GM19035 (cell line): ENCODE measurements around the gene EFCC1.
"Not testable (repeated sequence)": the region's sequence is repeated elsewhere in the genome, so short reads cannot be mapped to it uniquely, and the experiment has no call there.

ENCODE experiments used
- ATAC-seq: cut with Tn5 transposase; IDR thresholded peaks from one replicate; pipeline ENCODE4 v1.9.1; 2021; ENCODE audit not compliant: unreplicated experiment

Gene EFCC1

DNA sequence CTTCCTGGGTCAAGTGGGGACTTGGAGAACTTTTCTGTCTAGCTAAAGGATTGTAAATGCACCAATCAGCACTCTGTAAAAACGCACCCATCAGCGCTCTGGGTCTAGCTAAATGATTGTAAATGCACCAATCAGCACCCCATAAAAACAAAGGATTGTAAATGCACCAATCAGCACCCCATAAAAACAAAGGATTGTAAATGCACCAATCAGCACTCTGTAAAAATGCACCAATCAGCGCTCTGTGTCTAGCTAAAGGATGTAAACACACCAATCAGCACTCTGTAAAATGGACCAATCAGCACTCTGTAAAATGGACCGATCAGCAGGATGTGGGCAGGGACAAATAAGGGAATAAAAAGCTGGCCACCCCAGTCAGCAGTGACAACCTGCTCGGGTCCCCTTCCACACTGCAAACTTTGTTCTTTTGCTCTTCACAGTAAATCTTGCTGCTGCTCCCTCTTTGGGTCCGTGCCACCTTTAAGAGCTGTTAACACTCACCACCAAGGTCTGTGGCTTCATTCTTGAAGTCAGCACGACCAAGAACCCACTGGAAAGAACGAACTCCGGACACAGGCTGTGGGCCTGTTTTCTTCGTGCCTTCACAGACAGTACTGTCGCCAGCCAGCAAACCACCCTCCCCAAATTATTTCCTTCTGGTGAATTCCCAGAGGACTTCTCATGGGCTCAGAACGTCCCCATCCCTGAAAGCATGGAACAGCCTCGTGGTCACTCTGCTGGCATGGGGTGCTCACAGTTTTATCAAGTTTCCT is 68.4 kb downstream of the EFCC1 start:
- not testable (repeated sequence) for ATAC-seq

DNA sequence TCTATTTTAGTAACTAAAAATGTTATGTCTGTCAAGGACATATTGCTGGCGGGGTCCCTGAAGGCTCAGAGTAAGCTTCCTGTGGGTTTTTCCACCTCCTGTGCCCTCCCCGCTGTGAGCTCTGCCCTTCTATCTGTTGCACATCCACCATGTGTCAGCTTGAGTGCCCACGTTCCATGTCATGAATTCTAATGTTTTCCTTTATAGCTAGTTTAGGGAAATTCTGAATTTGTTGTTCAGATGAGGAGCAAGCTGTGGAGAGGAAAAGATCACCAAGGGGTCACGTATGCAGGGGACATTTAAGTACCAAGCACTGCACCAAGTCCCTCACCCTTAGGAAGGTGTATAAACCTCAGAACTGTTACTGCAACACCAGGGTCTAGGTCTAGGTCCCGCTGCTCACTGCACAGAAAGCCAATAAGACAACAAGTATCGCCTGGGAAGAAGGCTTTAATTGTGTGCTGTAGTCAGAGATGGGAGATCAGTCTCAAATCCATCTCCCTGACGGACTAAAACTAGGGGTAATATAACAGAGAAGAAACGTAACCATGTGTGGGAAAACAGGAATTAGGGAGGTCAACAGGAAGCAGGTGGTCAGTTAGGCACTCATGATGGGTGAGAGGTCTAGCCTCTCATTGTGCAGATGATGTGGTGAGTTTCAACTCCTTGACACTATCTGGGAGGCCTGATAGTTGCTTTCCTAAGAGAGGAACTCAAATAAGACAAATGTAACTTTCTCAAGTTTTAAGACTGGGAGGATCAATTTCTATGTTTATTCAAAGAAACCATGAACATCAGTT is 69.2 kb downstream of the EFCC1 start:
- ATAC-seq: no peak

DNA sequence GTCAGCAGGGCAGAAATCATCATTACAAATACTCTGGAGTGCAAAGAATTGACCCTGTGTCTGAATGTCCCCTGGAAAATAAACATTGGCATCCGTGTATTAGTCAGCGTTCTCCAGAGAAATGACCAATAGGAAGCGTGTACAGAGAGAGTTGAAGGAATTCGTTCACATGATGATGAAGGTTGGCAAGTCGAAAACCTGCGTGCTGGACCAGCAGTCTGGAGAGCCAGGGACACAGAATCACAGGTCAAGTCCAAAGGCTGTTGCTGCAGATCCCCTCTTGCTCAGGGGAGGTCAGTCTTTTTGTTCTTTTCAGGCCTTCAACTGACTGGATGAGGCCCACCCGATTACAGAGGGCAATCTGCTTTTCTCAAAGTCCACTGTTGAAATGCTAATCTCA is 76.1 kb downstream of the EFCC1 start:
- no peak for ATAC-seq

DNA sequence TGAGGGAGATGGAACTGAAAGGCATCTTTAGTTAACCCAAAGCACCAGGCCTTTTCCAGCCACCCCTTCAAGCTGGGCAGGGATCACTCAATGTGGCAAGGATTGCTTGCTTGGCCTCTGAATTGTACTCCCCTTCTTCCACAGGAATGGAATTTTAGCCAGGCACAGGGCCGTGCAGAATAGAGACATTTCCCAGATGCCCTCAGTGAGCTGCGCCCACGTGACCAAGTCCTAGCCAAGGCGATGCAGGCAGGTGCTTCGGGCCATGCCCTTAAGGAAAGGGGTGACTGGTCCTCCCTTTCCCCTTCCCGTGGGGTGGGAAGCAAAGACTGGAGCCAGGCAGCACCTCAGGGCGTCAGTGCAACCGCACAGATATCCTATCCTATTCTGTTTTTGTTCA is 77.4 kb downstream of the EFCC1 start:
- no peak for ATAC-seq

DNA sequence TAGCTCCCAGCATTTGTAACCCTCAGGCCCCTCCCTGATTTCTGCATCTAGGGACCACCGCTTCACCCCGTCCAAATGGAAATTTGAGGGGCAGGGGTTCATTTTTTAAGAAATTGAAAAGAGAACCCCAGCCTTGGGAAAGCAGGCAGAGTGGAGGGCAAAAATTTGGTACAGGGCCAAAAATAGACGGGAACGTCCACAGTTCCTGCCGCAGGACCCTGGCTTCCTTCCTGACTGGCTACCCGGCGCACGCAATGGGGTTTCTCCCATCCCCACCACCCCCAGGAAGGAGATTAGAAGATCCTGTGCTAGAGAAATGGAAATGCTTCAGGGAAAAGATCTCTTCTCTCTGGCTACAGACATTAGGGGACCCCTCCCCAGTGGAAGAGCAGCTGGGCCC is 80.4 kb downstream of the EFCC1 start:
- no peak for ATAC-seq

DNA sequence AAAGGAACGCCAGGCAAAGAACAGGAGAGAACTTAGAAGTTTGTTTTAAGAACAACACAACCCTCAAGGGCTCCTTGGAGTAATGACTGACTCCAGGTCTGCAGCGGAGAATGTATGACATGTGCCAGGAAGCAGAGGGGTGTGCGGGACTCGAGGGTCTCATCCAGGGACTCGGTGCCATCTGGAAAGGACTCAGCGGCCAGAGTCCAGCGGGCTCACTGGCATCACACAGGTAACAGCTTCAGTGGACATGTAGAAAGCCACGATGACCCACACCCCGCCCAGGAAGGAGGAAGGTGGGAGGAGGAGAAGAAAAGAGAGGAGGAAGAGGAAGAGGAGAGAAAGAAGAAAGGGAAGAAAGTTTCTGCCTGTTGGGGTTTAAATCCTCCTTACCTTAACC is 80.9 kb downstream of the EFCC1 start:
- no peak for ATAC-seq

DNA sequence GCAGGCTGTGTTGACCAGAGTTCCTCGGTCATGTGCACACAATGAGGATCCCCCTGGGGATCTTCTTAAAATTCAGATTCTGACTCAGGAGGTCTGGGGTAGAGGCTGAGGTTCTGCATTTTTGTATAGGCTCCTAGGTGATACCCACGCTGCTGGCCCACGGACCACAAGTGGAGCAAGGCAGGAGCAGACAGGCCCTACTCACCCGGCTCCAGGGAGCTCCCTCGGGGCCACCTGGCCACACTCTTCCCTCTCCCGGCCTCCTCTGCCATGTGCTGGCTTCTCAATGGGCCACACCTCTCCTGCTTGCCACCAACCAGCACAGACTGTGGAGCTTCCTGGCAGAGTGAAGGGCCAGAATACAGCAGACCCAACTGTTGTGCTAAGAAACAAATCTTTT is 83.4 kb downstream of the EFCC1 start:
- ATAC-seq: no peak

DNA sequence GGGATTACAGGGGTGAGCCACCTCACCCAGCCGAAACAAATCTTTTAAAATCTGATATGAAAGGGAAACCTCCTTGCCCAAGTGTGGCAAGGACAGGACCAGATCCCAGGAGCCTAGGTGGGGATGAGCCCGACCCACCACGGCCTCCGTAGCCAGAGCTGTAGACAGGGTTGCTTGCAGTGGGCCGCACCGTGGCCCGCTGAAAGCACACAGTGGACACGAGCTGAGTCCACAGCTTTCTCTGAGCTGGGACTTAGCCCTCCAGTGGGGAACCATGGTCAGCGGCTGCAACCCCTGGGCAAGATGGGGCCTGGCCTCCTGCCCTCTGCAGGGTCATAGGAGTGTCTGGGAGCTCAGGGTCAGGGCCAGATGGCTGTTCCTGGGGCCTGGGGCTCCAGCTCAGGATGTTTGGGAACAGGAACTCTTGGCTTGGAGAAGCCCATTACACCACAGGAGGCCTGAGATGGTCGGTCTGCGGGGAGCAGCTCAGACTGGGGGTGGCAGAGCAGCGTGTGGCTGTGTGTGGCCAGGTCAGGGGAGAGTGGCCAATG is 84.1 kb downstream of the EFCC1 start:
- no peak for ATAC-seq

DNA sequence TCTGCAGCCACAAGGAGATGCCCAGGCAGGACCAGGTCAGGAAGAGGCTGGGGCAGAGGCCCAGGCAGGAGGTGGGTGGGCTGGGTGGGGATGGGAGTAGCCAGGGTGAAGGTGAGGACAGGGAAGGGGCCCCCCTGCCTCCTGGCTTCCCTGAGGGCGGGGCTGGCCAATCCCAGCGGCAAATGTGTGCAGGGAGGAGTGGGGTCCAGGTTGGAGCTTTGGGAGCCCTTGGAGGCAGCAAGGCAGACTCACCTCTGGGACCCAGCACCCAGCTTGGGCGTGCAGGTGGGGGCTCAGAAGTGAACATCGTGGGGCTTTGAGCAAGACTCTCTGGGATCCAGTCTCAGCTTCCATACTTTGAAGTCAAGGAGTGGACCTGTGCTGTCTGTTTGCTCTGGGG is 84.7 kb downstream of the EFCC1 start:
- ATAC-seq: no peak

DNA sequence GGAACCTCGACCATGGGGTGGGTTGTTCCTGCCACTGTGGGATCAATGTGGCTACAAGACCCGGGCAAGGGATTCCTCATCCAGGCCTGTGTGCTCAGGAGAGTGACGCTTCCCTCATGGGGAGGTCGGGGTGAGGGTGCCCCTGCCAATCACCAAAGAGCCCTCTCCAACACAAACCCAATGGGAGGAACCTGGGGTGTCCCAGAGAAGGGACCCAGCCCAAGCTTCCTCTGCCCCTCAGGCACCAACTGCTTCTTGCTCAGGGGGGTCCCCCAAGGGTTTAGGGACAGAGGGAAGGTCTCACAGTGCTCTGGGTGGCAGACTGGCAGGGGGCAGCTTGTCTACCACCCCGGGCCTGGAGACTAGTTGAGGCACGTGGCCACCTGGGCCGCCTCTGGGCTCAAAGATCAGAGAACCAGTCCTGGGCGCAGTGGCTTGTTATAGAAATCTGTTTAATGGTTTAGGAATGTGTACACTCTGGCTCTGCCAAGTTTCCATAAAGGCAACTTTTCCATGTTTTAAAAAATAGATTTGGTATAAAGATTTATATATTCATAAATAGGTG is 86.1 kb downstream of the EFCC1 start:
- ATAC-seq: no peak

DNA sequence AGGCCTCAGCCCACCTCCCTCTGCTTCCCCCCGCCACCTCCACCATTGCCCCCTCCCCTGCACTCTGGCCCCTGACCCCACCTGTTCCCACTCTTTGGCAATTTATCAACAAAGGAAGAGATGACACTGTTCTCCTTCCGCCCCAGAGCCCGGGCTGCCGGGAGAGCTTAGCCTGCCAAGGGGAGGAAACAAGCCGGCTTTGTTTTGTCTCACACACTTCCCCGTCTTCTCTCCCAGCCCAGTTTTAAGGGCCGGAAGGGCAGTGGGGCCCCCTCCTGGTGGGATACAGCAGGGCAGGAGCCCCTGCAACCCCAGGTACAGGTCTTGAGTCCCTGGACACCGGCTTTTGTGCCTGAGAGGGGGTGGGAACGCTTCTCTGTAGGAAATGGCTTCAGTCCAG is 86.8 kb downstream of the EFCC1 start:
- ATAC-seq: not testable (repeated sequence)

DNA sequence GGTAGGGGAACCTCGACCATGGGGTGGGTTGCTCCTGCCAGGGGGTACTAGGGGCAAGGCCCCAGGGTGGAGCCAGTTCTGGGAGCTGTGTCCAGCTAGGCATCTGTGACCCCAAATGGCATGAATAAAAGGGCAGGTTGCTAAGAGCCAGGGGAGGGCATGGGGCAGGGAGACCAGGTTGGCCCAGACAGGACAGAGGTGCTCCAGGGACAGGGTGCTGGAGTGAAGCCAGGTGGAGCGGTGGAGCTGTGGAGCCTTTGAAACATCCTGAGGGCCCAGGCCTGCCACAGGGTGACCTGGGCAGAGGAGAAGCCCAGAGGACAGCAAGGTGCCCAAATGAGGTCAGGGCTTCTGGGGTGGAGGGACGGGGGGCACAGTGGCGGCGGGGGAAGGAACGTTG is 87.2 kb downstream of the EFCC1 start:
- not testable (repeated sequence) for ATAC-seq
